HepG2 (cell line): ENCODE results near the gene MICA. TPM values are rescaled to one million over a fixed set of nuclear protein-coding genes. Genes with fewer than 3 reads are reported as not detected.

ENCODE experiments used
- ATAC-seq: fragments of 200-7000 bp; cut with Tn5 transposase; 3 replicates; pipeline ENCODE4 v1.9.1; 2020; ENCODE audit warnings: mild to moderate bottlenecking, moderate library complexity
- BruUV-seq: library from RNA; stranded (reverse); fragments of 400-500 nt; replicated peaks from 2 replicates; lab custom pipeline; 2021; lab: Mats Ljungman, UMichigan
- CTCF ChIA-PET: fragments of 300-600 bp; formaldehyde crosslinking; extraction: SDS; loops from one replicate; lab custom pipeline; 2021; ENCODE audit warnings: low total read pairs, inconsistent platforms, low intra/inter-chr PET ratio; lab: Yijun Ruan, JAX
- POLR2A ChIA-PET: fragments of 350-600 bp; sonication (Branson Sonifier 250); formaldehyde crosslinking; loops from one replicate; lab custom pipeline; 2020; ENCODE audit warnings: antibody characterized with exemption, inconsistent platforms; lab: Yijun Ruan, JAX
- DNase-seq: peaks from one replicate; pipeline ENCODE4 v3.0.0-alpha.2; 2015; ENCODE audit warnings: low spot score
- FAIRE-seq: peaks from 3 replicates; lab custom pipeline; 2011; peaks lifted over from hg19 to GRCh38; lab: Jason Lieb, UNC
- H2AFZ ChIP-seq: one replicate; pipeline ENCODE4 v1.6.1; 2011; ENCODE audit warnings: low read length, inconsistent platforms
- H3K27ac ChIP-seq: fragments of 300-600 bp; 3 replicates; pipeline ENCODE4 v1.8.0; 2011; ENCODE audit warnings: mixed run types, mild to moderate bottlenecking, mixed read lengths, low read length, inconsistent platforms; ENCODE audit not compliant: insufficient read depth; ENCODE audit errors: extremely low read length
- H3K27me3 ChIP-seq, 2 experiments: fragments of 200-600 bp in 1 of 2; 2 replicates in 1 of 2; 3 replicates in 1 of 2; pipeline versions ENCODE4 v1.6.0 to v1.8.0; 2011; ENCODE audit warnings: low read length in 2 of 2, mild to moderate bottlenecking in 2 of 2, moderate library complexity in 2 of 2, inconsistent platforms in 1 of 2; ENCODE audit not compliant: insufficient read depth in 2 of 2, control insufficient read depth in 1 of 2
- H3K36me3 ChIP-seq, 2 experiments: fragments of 200-600 bp in 1 of 2; replicated peaks in 1 of 2; 2 replicates in 1 of 2; 3 replicates in 1 of 2; pipeline versions ENCODE4 v1.5.1 to v1.8.0; 2011; ENCODE audit warnings: low read length in 2 of 2, inconsistent platforms in 1 of 2; ENCODE audit not compliant: insufficient read depth in 2 of 2, control insufficient read depth in 1 of 2
- H3K4me1 ChIP-seq: 2 replicates; pipeline ENCODE4 v1.5.1; 2012; ENCODE audit warnings: low read length, inconsistent platforms; ENCODE audit not compliant: insufficient read depth
- H3K4me2 ChIP-seq: 2 replicates; pipeline ENCODE4 v1.6.0; 2011; ENCODE audit warnings: low read depth, low read length, inconsistent platforms
- H3K4me3 ChIP-seq, 3 experiments: fragments of 200-600 bp in 1 of 3; sonication (generic), shearing (Covaris generic) in 1 of 3; replicated peaks in 1 of 3; 2 replicates each; pipeline ENCODE4 v1.5.1; 2011 to 2016; ENCODE audit warnings: low read length in 3 of 3, inconsistent platforms in 2 of 3, low read depth in 2 of 3, mild to moderate bottlenecking in 2 of 3, control low read depth in 1 of 3, mixed read lengths in 1 of 3; ENCODE audit not compliant: insufficient read depth in 1 of 3
- H3K79me2 ChIP-seq: one replicate; pipeline ENCODE4 v1.6.1; 2011; ENCODE audit warnings: low read length, inconsistent platforms; ENCODE audit not compliant: insufficient read depth
- H3K9ac ChIP-seq: 2 replicates; pipeline ENCODE4 v1.6.0; 2011; ENCODE audit warnings: mild to moderate bottlenecking, low read depth, low read length, inconsistent platforms; ENCODE audit not compliant: insufficient read depth
- H3K9me3 ChIP-seq: 2 replicates; pipeline ENCODE4 v1.5.1; 2012; ENCODE audit warnings: mild to moderate bottlenecking, low read length
- H4K20me1 ChIP-seq: 2 replicates; pipeline ENCODE4 v1.6.0; 2011; ENCODE audit warnings: inconsistent platforms, mild to moderate bottlenecking, low read length, moderate library complexity; ENCODE audit not compliant: insufficient read depth
- BCL6 ChIP-seq: IDR thresholded peaks from 2 replicates; pipeline ENCODE4 v1.6.1; 2016; ENCODE audit warnings: missing genetic modification reagents, missing compliant biosample characterization
- FOXP1 ChIP-seq, 2 experiments: fragments of 450-650 bp in 1 of 2; IDR thresholded peaks; 2 replicates each; pipeline ENCODE4 v1.6.1; 2017 to 2018; ENCODE audit warnings: antibody characterized with exemption in 1 of 2
- IRF2 ChIP-seq: IDR thresholded peaks from 2 replicates; pipeline ENCODE4 v1.6.1; 2018; ENCODE audit warnings: missing genetic modification reagents, missing compliant biosample characterization
- MEIS2 ChIP-seq: sonication (generic); formaldehyde crosslinking; IDR thresholded peaks from 2 replicates; pipeline ENCODE4 v1.9.0; 2021; ENCODE audit warnings: mild to moderate bottlenecking, missing genetic modification reagents
- NFIB ChIP-seq: sonication (generic); formaldehyde crosslinking; IDR thresholded peaks from 2 replicates; pipeline ENCODE4 v1.9.0; 2021; ENCODE audit warnings: missing genetic modification reagents, mild to moderate bottlenecking, borderline replicate concordance
- NFYB ChIP-seq: sonication (generic); formaldehyde crosslinking; IDR thresholded peaks from 2 replicates; pipeline ENCODE4 v1.4.0; 2020; ENCODE audit warnings: missing genetic modification reagents
- TBP ChIP-seq: sonication (generic); formaldehyde crosslinking; IDR thresholded peaks from 2 replicates; pipeline ENCODE4 v1.5.0; 2020; ENCODE audit warnings: missing genetic modification reagents
- TBX2 ChIP-seq: sonication (generic); formaldehyde crosslinking; IDR thresholded peaks from 2 replicates; pipeline ENCODE4 v1.5.0; 2020; ENCODE audit warnings: missing genetic modification reagents, mild to moderate bottlenecking, borderline replicate concordance
- ZNF180 ChIP-seq: sonication (generic); formaldehyde crosslinking; IDR thresholded peaks from 2 replicates; pipeline ENCODE4 v1.4.0; 2020; ENCODE audit warnings: low read depth, missing genetic modification reagents, borderline replicate concordance
- ZNF225 ChIP-seq: sonication (generic); formaldehyde crosslinking; IDR thresholded peaks from 2 replicates; pipeline ENCODE4 v1.4.0; 2020; ENCODE audit warnings: mild to moderate bottlenecking, missing genetic modification reagents
- ZNF329 ChIP-seq: sonication (generic); formaldehyde crosslinking; IDR thresholded peaks from 2 replicates; pipeline ENCODE4 v1.9.0; 2021; ENCODE audit warnings: low read depth, mild to moderate bottlenecking, missing genetic modification reagents
- ZNF496 ChIP-seq: sonication (generic); formaldehyde crosslinking; IDR thresholded peaks from 2 replicates; pipeline ENCODE4 v1.8.1; 2023; ENCODE audit warnings: mild to moderate bottlenecking, moderate library complexity, missing genetic modification reagents; ENCODE audit not compliant: insufficient replicate concordance
- ZNF674 ChIP-seq: sonication (generic); formaldehyde crosslinking; IDR thresholded peaks from 2 replicates; pipeline ENCODE4 v1.5.0; 2020; ENCODE audit warnings: low read depth, mild to moderate bottlenecking, missing genetic modification reagents
- WGBS: methylation state at CpG from one replicate; pipeline ENCODE4 v1.1.6; 2017; ENCODE audit warnings: low lambda C conversion rate; 5-methylcytosine and 5-hydroxymethylcytosine counted together
- in situ Hi-C: cut with HindIII; loops from 2 replicates; pipeline ENCODE4 v1.10.0; 2017; ENCODE audit warnings: low pct_unique_long_range_greater_than_20kb; ENCODE audit not compliant: extremely low pct_ligation_motif_present
- intact Hi-C: fragments of 100-400 bp; cut with micrococcal nuclease; formaldehyde crosslinking; loops from one replicate; pipeline ENCODE4 v1.10.0; 2022; ENCODE audit not compliant: unreplicated experiment
- polyA plus RNA-seq, 8 experiments: library from polyadenylated mRNA; depleted of rRNA in 3 of 8; stranded (reverse) in 7 of 8; unstranded in 1 of 8; fragments of >200 nt; fragmentation: Illumina TruSeq in 4 of 8; extraction: Trizol in 4 of 8; gene quantifications; 2 replicates each; pipeline versions ENCODE4 v1.2.1 to v1.2.3, GENCODE V29; 2011 to 2016; ENCODE audit warnings: low read depth in 4 of 8, missing spikeins in 1 of 8, mixed read lengths in 1 of 8; ENCODE audit not compliant: insufficient read depth in 1 of 8
- total RNA-seq, 5 experiments: library from RNA; depleted of rRNA; stranded (reverse); fragments of >200 nt; fragmentation: Illumina TruSeq; extraction: Trizol; gene quantifications; 2 replicates each; pipeline ENCODE4 v1.2.3, GENCODE V29; 2016; ENCODE audit warnings: low read depth in 1 of 5
- TF ChIP-seq, protein P1 (sequence below): IDR thresholded peaks from 2 replicates; pipeline ENCODE4 v1.6.1; 2012; ENCODE audit warnings: inconsistent platforms
- TF ChIP-seq, protein P2 (sequence below): sonication (generic); formaldehyde crosslinking; IDR thresholded peaks from 2 replicates; pipeline ENCODE4 v1.8.0; 2022; ENCODE audit warnings: mild to moderate bottlenecking, missing genetic modification reagents, moderate library complexity
- TF ChIP-seq, protein P3 (sequence below): sonication (generic); formaldehyde crosslinking; IDR thresholded peaks from 2 replicates; pipeline ENCODE4 v1.8.1; 2023; ENCODE audit warnings: mild to moderate bottlenecking, inconsistent platforms, moderate library complexity, missing genetic modification reagents, borderline replicate concordance

Gene MICA
- total and polyA plus RNA-seq, 2 of the 13 experiments (the other 11 are each of a cell fraction or from before 2014, with no cell fraction given) = 21.6 to 38.1 TPM

DNA sequence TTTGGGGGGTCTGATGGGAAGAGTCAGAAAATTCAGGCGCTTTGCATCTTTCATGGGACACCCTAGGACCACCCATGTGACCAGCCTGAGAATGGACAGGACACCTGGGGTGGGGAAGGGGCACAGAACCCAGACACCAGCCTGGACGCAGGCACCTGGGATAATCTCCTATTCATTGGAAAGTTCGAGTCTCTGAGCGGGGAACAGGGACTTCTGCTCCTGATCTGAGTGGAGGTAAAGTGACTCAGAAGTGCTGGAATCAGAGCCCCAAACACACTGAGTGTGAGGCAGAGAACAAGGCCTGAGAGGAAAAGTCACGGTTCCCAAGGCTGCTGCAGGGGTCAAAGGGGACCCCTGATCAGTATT lies 47.8 kb upstream of the MICA start:
- ChIA-PET CTCF (no interaction called here), POLR2A (no interaction called here)
- no peaks in the 10 kb centered on the region for H3K4me1 ChIP-seq
- 73% methylated on average over 5 of the region's 5 CpGs for WGBS
- peaks cover 0 to 20% of the 10 kb centered on the region in 2 experiments; a peak in 2 of 5 replicates for H3K27me3 ChIP-seq
- H3K36me3 ChIP-seq = no peaks in the 10 kb centered on the region
- no peaks in the 10 kb centered on the region for H3K79me2 ChIP-seq
- no peaks in the 10 kb centered on the region for H3K9me3 ChIP-seq
- H3K27ac ChIP-seq = no peak overlapping the region
- BruUV-seq = TSS peak; percentile 67
- DNase-seq (no peak), FAIRE-seq (no peak), ATAC-seq (no peak)
- intact Hi-C loops (loop anchor here (2.0 kb wide), 1 partner anchor 87 kb away; no protein-coding TSS in a partner anchor), in situ Hi-C loops (loop anchor here (25.0 kb wide), 1 partner anchor 1468 kb away; no protein-coding TSS in a partner anchor)
- no peaks in the 10 kb centered on the region for H4K20me1 ChIP-seq
- no peak overlapping the region for H3K9ac ChIP-seq
- no peak overlapping the region for H3K4me3 ChIP-seq
- H3K4me2 ChIP-seq = no peak overlapping the region
- TF ChIP-seq NFYB (CRISPR knock-in tag) (no peak), TBX2 (CRISPR knock-in tag) (no peak), IRF2 (CRISPR knock-in tag) (no peak), BCL6 (CRISPR knock-in tag) (no peak), ZNF329 (no peak), ZNF674 (no peak)
- TF ChIP-seq, all 625 proteins: peak for 0
- H2AFZ ChIP-seq = no peak overlapping the region

DNA sequence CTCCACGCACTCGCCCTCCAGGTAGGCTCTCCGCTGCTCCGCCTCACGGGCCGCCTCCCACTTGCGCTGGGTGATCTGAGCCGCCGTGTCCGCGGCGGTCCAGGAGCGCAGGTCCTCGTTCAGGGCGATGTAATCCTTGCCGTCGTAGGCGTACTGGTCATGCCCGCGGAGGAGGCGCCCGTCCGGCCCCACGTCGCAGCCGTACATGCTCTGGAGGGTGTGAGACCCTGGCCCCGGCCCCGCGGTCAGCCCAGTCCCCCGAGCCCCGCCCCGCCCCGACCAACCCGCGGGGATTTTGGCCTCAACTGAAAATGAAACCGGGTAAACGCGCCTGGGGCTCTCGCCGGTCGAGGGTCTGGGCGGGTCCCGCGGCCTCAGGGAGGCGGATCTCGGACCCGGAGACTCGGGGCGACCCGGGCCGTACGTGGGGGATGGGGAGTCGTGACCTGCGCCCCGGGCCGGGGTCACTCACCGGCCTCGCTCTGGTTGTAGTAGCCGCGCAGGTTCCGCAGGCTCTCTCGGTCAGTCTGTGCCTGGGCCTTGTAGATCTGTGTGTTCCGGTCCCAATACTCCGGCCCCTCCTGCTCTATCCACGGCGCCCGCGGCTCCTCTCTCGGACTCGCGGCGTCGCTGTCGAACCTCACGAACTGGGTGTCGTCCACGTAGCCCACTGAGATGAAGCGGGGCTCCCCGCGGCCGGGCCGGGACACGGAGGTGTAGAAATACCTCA lies 47.0 kb upstream of the MICA start:
- no peaks in the 10 kb centered on the region for H3K4me1 ChIP-seq
- H3K4me2 ChIP-seq = peak overlapping the region; percentile 62
- in situ Hi-C loops = loop anchor here (25.0 kb wide), 1 partner anchor 1469 kb away; no protein-coding TSS in a partner anchor
- 0 out of 2 replicates have a peak overlapping the region, but pooled peaks have one; percentile 56 for H3K9ac ChIP-seq
- H4K20me1 ChIP-seq = no peaks in the 10 kb centered on the region
- peak overlapping the region; percentile 55 to 71 (median 59); a peak in 5 of 6 replicates for H3K4me3 ChIP-seq
- FAIRE-seq (no peak), ATAC-seq (peak; percentile 36), DNase-seq (no peak)
- CTCF ChIA-PET = no interaction called here
- H3K27ac ChIP-seq = no peak overlapping the region
- no peaks in the 10 kb centered on the region for H3K36me3 ChIP-seq
- peaks cover 0 to 25% of the 10 kb centered on the region in 2 experiments; a peak in 2 of 5 replicates for H3K27me3 ChIP-seq
- intact Hi-C loops = no loop called here
- 55% methylated on average over 59 of the region's 83 CpGs for whole genome bisulfite sequencing
- no TSS peak for BruUV-seq
- H3K9me3 ChIP-seq = no peaks in the 10 kb centered on the region
- POLR2A ChIA-PET = no interaction called here
- no peak overlapping the region for H2AFZ ChIP-seq
- H3K79me2 ChIP-seq = no peaks in the 10 kb centered on the region
- TF ChIP-seq MEIS2 (CRISPR knock-in tag) (no peak), NFIB (CRISPR knock-in tag) (no peak), TBP (CRISPR knock-in tag) (no peak), FOXP1 (IDR thresholded peaks at IDR 0.05) (no peak), FOXP1 (CRISPR knock-in tag; IDR thresholded peaks at IDR 0.05) (no peak), ZNF180 (CRISPR knock-in tag) (no peak), ZNF225 (CRISPR knock-in tag) (no peak), ZNF496 (no peak)
- TF ChIP-seq, protein P1, sequence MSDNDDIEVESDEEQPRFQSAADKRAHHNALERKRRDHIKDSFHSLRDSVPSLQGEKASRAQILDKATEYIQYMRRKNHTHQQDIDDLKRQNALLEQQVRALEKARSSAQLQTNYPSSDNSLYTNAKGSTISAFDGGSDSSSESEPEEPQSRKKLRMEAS = no peak
- TF ChIP-seq, protein P2, sequence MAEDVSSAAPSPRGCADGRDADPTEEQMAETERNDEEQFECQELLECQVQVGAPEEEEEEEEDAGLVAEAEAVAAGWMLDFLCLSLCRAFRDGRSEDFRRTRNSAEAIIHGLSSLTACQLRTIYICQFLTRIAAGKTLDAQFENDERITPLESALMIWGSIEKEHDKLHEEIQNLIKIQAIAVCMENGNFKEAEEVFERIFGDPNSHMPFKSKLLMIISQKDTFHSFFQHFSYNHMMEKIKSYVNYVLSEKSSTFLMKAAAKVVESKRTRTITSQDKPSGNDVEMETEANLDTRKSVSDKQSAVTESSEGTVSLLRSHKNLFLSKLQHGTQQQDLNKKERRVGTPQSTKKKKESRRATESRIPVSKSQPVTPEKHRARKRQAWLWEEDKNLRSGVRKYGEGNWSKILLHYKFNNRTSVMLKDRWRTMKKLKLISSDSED = no peak
- TF ChIP-seq, protein P3, sequence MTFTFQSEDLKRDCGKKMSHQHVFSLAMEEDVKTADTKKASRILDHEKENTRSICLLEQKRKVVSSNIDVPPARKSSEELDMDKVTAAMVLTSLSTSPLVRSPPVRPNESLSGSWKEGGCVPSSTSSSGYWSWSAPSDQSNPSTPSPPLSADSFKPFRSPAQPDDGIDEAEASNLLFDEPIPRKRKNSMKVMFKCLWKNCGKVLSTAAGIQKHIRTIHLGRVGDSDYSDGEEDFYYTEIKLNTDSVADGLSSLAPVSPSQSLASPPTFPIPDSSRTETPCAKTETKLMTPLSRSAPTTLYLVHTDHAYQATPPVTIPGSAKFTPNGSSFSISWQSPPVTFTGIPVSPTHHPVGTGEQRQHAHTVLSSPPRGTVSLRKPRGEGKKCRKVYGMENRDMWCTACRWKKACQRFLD (CRISPR knock-in tag) = no peak
